ENCODE measurements around the gene CDX2.

The CDX2 gene

DNA sequence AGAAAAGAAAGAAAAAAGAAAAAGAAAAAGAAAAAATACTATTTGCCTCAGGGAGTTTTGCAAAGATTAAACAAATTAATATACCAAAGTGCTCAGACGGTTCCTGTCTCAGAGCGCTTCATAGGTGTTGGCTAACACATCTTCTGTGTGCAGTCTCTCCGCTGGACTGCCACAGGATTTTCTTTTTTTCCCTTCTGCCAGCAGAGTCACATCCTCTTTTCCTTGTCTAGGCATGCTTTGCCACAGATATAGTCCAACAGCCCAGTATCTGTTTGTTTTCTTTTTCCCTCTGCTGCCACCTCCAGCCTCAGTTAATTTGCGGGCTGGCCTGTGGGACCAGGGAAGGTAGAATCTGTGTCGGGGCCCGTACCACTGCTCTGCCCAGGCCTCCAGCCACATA lies 22.8 kb upstream of the CDX2 start:
- no peak overlapping the region for H3K4me3 ChIP-seq (ENCODE audit: low read depth, low read length)
- no peak overlapping the region for H3K27ac ChIP-seq
- TF ChIP-seq, protein P1, sequence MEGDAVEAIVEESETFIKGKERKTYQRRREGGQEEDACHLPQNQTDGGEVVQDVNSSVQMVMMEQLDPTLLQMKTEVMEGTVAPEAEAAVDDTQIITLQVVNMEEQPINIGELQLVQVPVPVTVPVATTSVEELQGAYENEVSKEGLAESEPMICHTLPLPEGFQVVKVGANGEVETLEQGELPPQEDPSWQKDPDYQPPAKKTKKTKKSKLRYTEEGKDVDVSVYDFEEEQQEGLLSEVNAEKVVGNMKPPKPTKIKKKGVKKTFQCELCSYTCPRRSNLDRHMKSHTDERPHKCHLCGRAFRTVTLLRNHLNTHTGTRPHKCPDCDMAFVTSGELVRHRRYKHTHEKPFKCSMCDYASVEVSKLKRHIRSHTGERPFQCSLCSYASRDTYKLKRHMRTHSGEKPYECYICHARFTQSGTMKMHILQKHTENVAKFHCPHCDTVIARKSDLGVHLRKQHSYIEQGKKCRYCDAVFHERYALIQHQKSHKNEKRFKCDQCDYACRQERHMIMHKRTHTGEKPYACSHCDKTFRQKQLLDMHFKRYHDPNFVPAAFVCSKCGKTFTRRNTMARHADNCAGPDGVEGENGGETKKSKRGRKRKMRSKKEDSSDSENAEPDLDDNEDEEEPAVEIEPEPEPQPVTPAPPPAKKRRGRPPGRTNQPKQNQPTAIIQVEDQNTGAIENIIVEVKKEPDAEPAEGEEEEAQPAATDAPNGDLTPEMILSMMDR (IDR thresholded peaks at IDR 0.05; ENCODE audit: low read depth, low read length) = no peak
- H3K36me3 ChIP-seq = no peaks in the 10 kb centered on the region
- peaks cover 86% of the 10 kb centered on the region for H3K27me3 ChIP-seq (ENCODE audit: insufficient read depth, low read depth, severe bottlenecking)
- peaks cover 3% of the 10 kb centered on the region for H3K9me3 ChIP-seq (ENCODE audit: severe bottlenecking)
- no peak for DNase-seq

DNA sequence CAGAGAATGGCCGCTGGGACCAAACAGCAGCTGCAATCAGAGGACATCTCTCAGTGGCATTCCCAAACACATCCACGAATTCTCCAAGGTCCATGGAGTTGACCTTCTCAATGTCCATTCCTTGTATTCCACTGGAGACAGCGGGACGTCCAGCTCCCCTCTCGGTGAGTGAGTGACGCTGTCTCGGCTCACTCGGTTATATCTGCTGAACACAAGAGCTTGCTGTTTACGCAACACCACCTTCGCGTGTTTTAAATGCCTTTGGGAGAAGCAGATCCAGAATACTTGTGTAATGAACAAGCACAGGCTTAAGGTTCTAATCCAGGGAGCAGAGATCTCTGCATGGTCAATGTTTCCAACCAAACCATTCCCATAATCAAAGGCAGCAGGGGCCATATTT lies 19.4 kb upstream of the CDX2 start, which contains the start of gene URAD:
URAD (minus strand) TSS at position 174 of the 400 bp plus-strand sequence; CDS start at position 118, 56 bp downstream.
- no peak within 1 kb of the TSS for H3K4me3 ChIP-seq (ENCODE audit: low read depth, low read length)

DNA sequence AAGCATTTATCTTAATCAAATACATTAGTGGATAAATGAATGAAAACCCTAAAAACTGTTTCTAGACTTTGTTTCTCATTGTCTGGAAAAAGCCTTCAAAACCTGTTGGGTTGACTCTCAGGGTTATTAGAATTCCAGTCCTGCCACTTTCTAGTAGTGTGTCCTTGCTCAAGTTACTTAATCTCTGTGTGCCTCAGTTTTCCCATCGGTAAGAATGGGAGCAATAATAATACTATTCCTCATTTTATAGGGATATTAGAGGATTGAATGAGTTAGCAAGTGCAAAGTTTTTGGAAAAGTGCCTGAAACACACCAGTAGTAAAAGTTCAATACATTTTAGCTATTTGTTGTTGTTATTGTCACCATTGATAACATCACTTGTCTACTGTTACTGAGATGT lies 16.5 kb upstream of the CDX2 start:
- DNase-seq = no peak
- no peaks in the 10 kb centered on the region for H3K9me3 ChIP-seq (ENCODE audit: severe bottlenecking)
- TF ChIP-seq, protein P1 (IDR thresholded peaks at IDR 0.05; ENCODE audit: low read depth, low read length) = no peak
- H3K36me3 ChIP-seq = no peaks in the 10 kb centered on the region
- H3K27me3 ChIP-seq (ENCODE audit: insufficient read depth, low read depth, severe bottlenecking) = peaks cover 97% of the 10 kb centered on the region
- no peak overlapping the region for H3K27ac ChIP-seq
- no peak overlapping the region for H3K4me3 ChIP-seq (ENCODE audit: low read depth, low read length)

More for the DNA sequence above, 19.4 kb upstream of the CDX2 start, which contains the start of gene URAD:
- Histone ChIP-seq H3K36me3 (no peaks in the 10 kb centered on the region), H3K27me3 (ENCODE audit: insufficient read depth, low read depth, severe bottlenecking) (peaks cover 88% of the 10 kb centered on the region), H3K9me3 (ENCODE audit: severe bottlenecking) (no peaks in the 10 kb centered on the region), H3K27ac (no peak within 1 kb of the TSS)
- no peak for DNase-seq
- TF ChIP-seq, protein P1 (IDR thresholded peaks at IDR 0.05; ENCODE audit: low read depth, low read length) = no peak

DNA sequence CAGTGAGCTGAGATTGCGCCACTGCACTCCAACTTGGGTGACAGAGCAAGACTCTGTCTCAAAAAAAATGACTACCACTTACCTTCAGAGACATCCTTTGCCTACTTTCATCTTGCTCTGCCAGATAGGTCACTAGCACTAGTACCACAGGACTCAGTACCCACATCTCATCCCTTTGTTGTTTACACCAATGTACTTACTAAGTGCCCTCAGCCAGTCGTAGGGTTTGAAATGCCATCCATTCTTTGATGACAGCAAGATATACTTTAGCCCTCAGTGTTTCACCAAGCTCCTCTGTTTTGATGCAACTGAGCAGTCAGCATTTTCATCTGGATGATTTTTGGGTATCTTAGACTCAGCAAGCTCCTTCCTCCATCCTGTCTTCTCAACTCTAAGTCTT lies 13.2 kb upstream of the CDX2 start:
- Histone ChIP-seq H3K27ac (no peak overlapping the region), H3K36me3 (no peaks in the 10 kb centered on the region), H3K9me3 (ENCODE audit: severe bottlenecking) (peaks cover 9% of the 10 kb centered on the region), H3K4me3 (ENCODE audit: low read depth, low read length) (no peak overlapping the region), H3K27me3 (ENCODE audit: insufficient read depth, low read depth, severe bottlenecking) (peaks cover 99% of the 10 kb centered on the region)
- DNase-seq = no peak
- TF ChIP-seq, protein P1 (IDR thresholded peaks at IDR 0.05; ENCODE audit: low read depth, low read length) = no peak

DNA sequence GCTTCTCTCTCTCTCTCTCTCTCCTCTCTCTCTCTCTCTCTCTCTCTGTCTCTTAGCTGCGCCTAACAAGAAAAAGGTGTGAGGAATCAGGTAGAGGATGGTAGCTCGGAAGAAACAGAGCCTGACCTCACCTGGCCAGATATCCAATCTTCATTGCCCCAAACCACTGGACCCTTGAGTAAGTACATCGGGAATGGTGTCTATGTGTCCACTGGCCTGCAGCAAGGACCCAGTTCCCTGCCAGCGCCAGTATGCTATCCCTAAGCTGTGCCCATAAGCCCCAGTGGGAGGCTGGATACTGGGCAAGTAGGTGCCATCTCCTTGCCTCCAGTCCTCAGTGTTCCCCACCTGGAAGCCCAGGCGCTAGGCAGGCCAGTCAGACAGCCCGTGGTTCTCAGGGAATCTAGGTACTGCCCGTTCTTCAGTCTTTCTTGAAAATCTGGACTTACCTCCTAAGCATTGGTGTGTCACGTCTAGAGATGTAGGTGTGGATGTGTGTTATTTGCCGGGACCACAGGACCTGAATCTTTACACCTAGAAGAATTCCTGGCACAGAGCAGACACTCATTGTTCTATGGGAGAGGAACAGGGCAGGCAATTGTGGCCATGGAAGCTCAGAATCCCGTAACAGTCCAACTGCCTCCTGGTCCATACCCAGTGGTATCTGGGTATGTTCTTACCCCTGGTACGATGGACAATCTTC lies 12.0 kb upstream of the CDX2 start:
- Histone ChIP-seq H3K27ac (no peak overlapping the region), H3K9me3 (ENCODE audit: severe bottlenecking) (peaks cover 12% of the 10 kb centered on the region), H3K27me3 (ENCODE audit: insufficient read depth, low read depth, severe bottlenecking) (peaks cover 99% of the 10 kb centered on the region), H3K4me3 (ENCODE audit: low read depth, low read length) (no peak overlapping the region), H3K36me3 (no peaks in the 10 kb centered on the region)
- DNase-seq = no peak
- TF ChIP-seq, protein P1 (IDR thresholded peaks at IDR 0.05; ENCODE audit: low read depth, low read length) = no peak
